Endodermal cell (in vitro differentiated cells): ENCODE measurements around the gene PANK1. TPM values are rescaled to one million over a fixed set of nuclear protein-coding genes. Genes with fewer than 3 reads are reported as not detected.

Experiments
- DNase-seq: peaks from one replicate; pipeline ENCODE4 v3.0.0-alpha.2; 2017
- H3K27ac ChIP-seq: 2 replicates; pipeline ENCODE4 v1.5.1; 2013; ENCODE audit warnings: mild to moderate bottlenecking, low read depth, low read length, moderate library complexity
- H3K27me3 ChIP-seq: 2 replicates; pipeline ENCODE4 v1.6.1; 2013; ENCODE audit warnings: mild to moderate bottlenecking, low read length, moderate library complexity; ENCODE audit not compliant: insufficient read depth, control insufficient read depth, poor library complexity, severe bottlenecking
- H3K36me3 ChIP-seq: 2 replicates; pipeline ENCODE4 v1.7.0; 2013; ENCODE audit warnings: mild to moderate bottlenecking, low read length, moderate library complexity; ENCODE audit not compliant: control insufficient read depth, insufficient read depth
- H3K4me1 ChIP-seq: one replicate; pipeline ENCODE4 v1.7.0; 2013; ENCODE audit warnings: low read length; ENCODE audit not compliant: control insufficient read depth, insufficient read depth
- H3K4me3 ChIP-seq: 2 replicates; pipeline ENCODE4 v1.5.1; 2013; ENCODE audit warnings: mild to moderate bottlenecking, low read length, moderate library complexity
- H3K9ac ChIP-seq: 2 replicates; pipeline ENCODE4 v1.6.1; 2013; ENCODE audit warnings: mild to moderate bottlenecking, low read length, moderate library complexity; ENCODE audit not compliant: poor library complexity, severe bottlenecking; ENCODE audit errors: extremely low read depth
- H3K9me3 ChIP-seq: 2 replicates; pipeline ENCODE4 v1.6.1; 2013; ENCODE audit warnings: mild to moderate bottlenecking, low read length, moderate library complexity; ENCODE audit not compliant: control insufficient read depth
- H3K27ac Mint-ChIP-seq: 2 replicates; pipeline ENCODE4 v1.8.0; 2020; ENCODE audit warnings: mixed read lengths
- H3K27me3 Mint-ChIP-seq: 2 replicates; pipeline ENCODE4 v1.8.0; 2021; ENCODE audit warnings: mild to moderate bottlenecking, mixed read lengths; ENCODE audit not compliant: insufficient read depth
- H3K36me3 Mint-ChIP-seq: 2 replicates; pipeline ENCODE4 v1.8.0; 2020; ENCODE audit warnings: low read depth, mixed read lengths
- H3K4me1 Mint-ChIP-seq: 2 replicates; pipeline ENCODE4 v1.8.0; 2020; ENCODE audit warnings: mixed read lengths
- H3K4me3 Mint-ChIP-seq: 2 replicates; pipeline ENCODE4 v1.8.0; 2020; ENCODE audit warnings: mild to moderate bottlenecking, moderate library complexity, mixed read lengths
- H3K9me3 Mint-ChIP-seq: 2 replicates; pipeline ENCODE4 v1.8.0; 2020; ENCODE audit warnings: mild to moderate bottlenecking, mixed read lengths
- CTCF ChIP-seq: fragments of 200-600 bp; sonication (generic); conservative IDR thresholded peaks from 2 replicates; pipeline ENCODE4 v1.5.0; 2021; ENCODE audit warnings: antibody characterized with exemption, mild to moderate bottlenecking
- WGBS, 2 experiments: methylation state at CpG; one replicate each; pipeline versions ENCODE4 v1.1.5 to v1.1.7; 2013; ENCODE audit warnings: missing lambda C conversion rate in 2 of 2, mixed read lengths in 1 of 2; ENCODE audit not compliant: insufficient coverage in 1 of 2, insufficient read length in 1 of 2; 5-methylcytosine and 5-hydroxymethylcytosine counted together
- total RNA-seq, 2 donors: library from RNA; stranded (reverse); fragmentation: NEBNext Ultra II Directional in 1 of 2; extraction: Animal tissue kit (Norgen Biotek cat#: 25700) in 1 of 2; gene quantifications; 2 replicates in 1 of 2; 3 replicates in 1 of 2; pipeline ENCODE4 v1.2.1, GENCODE V29; 2021

PANK1 gene
- total RNA-seq, 2 donors from 2014 or later, result 23.4 to 28.8 TPM

GRCh38 chr10:89652806-89653370 is 7.8 kb upstream of the PANK1 start:
- H3K4me3 ChIP-seq, result no peak overlapping the region
- H3K36me3 ChIP-seq, result no peaks in the 10 kb centered on the region
- no peaks in the 10 kb centered on the region for H3K27me3 ChIP-seq
- Mint-ChIP-seq H3K4me1 (no peaks in the 10 kb centered on the region), H3K4me3 (no peak overlapping the region), H3K27ac (no peak overlapping the region), H3K9me3 (peaks cover 18% of the 10 kb centered on the region), H3K27me3 (no peaks in the 10 kb centered on the region), H3K36me3 (no peaks in the 10 kb centered on the region)
- no peaks in the 10 kb centered on the region for H3K4me1 ChIP-seq
- DNase-seq, result no peak
- H3K27ac ChIP-seq, result no peak overlapping the region
- peaks cover 6% of the 10 kb centered on the region for H3K9me3 ChIP-seq
- 95 to 100% methylated on average over 3 of the region's 3 CpGs for WGBS, 2 experiments
- H3K9ac ChIP-seq, result no peak overlapping the region
- TF ChIP-seq CTCF, result no peak

- TF ChIP-seq CTCF, result no peak
- Histone ChIP-seq H3K4me1 (peaks cover under 1% of the 10 kb centered on the region), H3K9me3 (peaks cover 6% of the 10 kb centered on the region), H3K27ac (no peak overlapping the region), H3K4me3 (no peak overlapping the region), H3K36me3 (no peaks in the 10 kb centered on the region), H3K9ac (no peak overlapping the region), H3K27me3 (no peaks in the 10 kb centered on the region)
- no peak for DNase-seq
- H3K4me1 Mint-ChIP-seq, result no peaks in the 10 kb centered on the region
- H3K27ac Mint-ChIP-seq, result no peak overlapping the region
- no peaks in the 10 kb centered on the region for H3K27me3 Mint-ChIP-seq
- WGBS, 2 experiments, result 71 to 94% methylated on average over 1 to 3 of the region's 3 CpGs
- H3K36me3 Mint-ChIP-seq, result no peaks in the 10 kb centered on the region
- no peak overlapping the region for H3K4me3 Mint-ChIP-seq
- peaks cover 18% of the 10 kb centered on the region for H3K9me3 Mint-ChIP-seq
Observed at GRCh38 chr10:89651916-89652573, 7.0 kb upstream of the PANK1 start.

- Histone ChIP-seq H3K4me1 (peaks cover 4% of the 10 kb centered on the region), H3K9me3 (peaks cover 6% of the 10 kb centered on the region), H3K27ac (no peak overlapping the region), H3K9ac (no peak overlapping the region), H3K4me3 (no peak overlapping the region), H3K36me3 (no peaks in the 10 kb centered on the region), H3K27me3 (no peaks in the 10 kb centered on the region)
- Mint-ChIP-seq H3K4me1 (peaks cover 5% of the 10 kb centered on the region), H3K36me3 (no peaks in the 10 kb centered on the region), H3K4me3 (no peak overlapping the region), H3K27me3 (no peaks in the 10 kb centered on the region), H3K27ac (no peak overlapping the region), H3K9me3 (peaks cover 18% of the 10 kb centered on the region)
- DNase-seq, result no peak
- WGBS, 2 experiments, result 76 to 88% methylated on average over 2 to 5 of the region's 5 CpGs
- TF ChIP-seq CTCF, result no peak
Observed at GRCh38 chr10:89651205-89651915, 6.3 kb upstream of the PANK1 start.
